Activated naive CD8-positive, alpha-beta T cell treated with anti-CD3 and anti-CD28 coated beads, Interleukin-2, amount 50 U/mL, for 16 hours (primary cell): Measurements from ENCODE around the gene IMPDH1.
A peak's percentile ranks its signal among the peaks of the same experiment; 100 is the strongest.
"Not testable (repeated sequence)": the region's sequence is repeated elsewhere in the genome, so short reads cannot be mapped to it uniquely, and the experiment has no call there.

Experiments used
- DNase-seq: peaks from one replicate; pipeline ENCODE4 v3.0.0-alpha.2; 2020; ENCODE audit warnings: low read depth, low spot score

Gene IMPDH1

GRCh38 chr7:128409596-128410450 is at the start of gene IMPDH1:
Gene IMPDH1 (minus strand): TSS chr7:128409982. CDS start chr7:128409901, 81 bp downstream.
- peak; percentile 74 for DNase-seq

DNA sequence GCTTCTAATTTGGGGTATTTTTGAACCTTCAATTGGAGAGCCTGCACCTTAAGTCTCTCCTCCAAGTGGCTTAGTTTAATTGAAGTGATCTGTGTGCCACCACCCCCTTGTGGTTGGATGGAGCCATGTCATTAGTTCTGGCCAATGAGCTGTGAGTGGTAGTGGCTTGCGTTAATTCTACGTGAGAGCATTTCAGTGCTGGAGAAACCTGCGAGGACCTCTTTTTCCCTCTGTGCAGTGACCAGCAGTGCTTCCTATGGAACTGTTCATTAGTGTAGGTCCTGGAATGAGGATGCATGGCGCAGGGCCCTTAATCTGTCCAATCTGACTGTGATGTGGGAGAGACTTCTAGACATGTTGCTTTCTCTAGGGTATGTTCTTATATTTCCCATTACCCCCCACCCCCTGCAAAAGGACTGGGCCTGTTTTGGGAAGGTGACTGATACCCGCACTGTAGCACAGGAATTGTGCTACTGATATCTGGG is 49.7 kb upstream of the IMPDH1 start:
- peak; percentile 42 for DNase-seq

- no peak for DNase-seq
Measured at GRCh38 chr7:128458956-128459355, 49.2 kb upstream of the IMPDH1 start.

GRCh38 chr7:128457385-128457784 is 47.6 kb upstream of the IMPDH1 start:
- not testable (repeated sequence) for DNase-seq

- no peak for DNase-seq
Measured at GRCh38 chr7:128456255-128456725, 46.5 kb upstream of the IMPDH1 start.

- DNase-seq, result peak; percentile 85
Measured at GRCh38 chr7:128455543-128456254, 45.9 kb upstream of the IMPDH1 start, which contains the start of gene HILPDA. Gene HILPDA (plus strand): TSS chr7:128455878. CDS start chr7:128457269, 1,391 bp downstream.

DNA sequence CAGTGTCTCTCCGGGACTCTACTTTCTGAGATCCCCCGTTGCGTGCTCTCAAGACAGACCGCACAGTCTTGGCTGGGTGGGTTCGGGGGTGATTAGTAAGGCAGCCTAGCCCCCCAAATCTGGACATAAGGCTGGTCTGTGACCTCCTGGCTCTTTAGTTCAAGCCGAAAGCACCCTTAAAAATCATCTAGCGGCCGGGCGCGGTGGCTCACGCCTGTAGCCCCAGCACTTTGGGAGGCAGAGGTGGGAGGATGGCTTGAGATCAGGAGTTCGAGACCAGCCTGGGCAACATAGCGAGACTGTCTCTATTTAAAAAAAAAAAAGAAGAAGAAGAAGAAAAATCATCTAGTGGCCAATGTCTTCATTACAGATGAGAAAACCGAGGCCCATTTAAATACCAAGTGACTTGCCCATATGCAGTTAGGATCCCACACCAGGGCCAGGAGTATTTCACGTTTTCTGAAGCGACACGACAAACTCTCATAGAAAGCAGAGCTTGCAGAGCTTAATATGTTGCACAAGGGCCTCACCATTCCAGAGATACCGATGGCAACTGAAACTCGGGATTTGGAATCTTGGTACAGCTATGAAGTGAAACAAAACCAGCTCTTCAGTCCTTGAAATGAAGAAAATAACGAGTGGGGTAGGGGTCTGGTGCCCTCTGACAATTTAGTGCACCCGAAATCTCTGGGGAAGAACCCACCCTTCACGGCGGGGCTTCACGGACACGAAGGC is 45.2 kb upstream of the IMPDH1 start:
- DNase-seq, result no peak

GRCh38 chr7:128453836-128454804 is 44.3 kb upstream of the IMPDH1 start:
- no peak for DNase-seq

DNA sequence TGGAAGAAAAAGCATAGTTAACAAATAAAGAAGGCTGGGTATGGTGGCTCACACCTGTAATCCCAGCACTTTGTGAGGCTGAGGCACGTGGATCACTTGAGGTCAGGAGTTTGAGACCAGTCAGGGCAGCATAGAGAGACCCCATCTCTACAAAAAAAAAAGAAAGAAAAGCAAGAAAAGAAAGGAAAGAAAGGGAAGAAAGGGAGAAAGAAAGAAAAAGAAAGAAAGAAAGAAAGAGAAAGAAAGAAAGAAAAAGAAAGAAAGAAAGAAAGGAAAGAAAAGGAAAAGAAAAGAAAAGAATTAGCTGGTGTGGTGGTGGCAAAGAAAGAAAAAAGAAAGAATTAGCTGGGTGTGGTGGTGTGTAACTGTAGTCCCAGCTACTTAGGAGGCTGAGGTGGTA is 42.8 kb upstream of the IMPDH1 start:
- no peak for DNase-seq

DNA sequence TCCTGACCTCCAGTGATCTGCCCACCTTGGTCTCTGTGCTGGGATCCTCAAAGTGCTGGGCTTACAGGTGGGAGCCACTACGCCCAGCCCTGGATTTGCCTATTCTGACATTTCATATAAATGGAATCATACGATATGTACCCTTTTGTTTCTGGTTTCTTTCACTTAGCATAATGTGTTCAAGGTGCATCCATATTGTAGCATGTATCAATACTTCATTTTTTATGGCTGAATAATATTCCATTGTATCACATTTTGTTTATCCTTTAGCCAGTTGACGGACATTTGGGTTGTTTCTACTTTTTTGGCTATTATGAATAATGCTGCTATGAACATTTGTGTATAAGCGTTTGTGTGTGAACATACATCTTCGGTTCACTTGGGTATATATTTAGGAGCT is 41.1 kb upstream of the IMPDH1 start:
- no peak for DNase-seq

GRCh38 chr7:128450409-128450808 is 40.6 kb upstream of the IMPDH1 start:
- no peak for DNase-seq

DNA sequence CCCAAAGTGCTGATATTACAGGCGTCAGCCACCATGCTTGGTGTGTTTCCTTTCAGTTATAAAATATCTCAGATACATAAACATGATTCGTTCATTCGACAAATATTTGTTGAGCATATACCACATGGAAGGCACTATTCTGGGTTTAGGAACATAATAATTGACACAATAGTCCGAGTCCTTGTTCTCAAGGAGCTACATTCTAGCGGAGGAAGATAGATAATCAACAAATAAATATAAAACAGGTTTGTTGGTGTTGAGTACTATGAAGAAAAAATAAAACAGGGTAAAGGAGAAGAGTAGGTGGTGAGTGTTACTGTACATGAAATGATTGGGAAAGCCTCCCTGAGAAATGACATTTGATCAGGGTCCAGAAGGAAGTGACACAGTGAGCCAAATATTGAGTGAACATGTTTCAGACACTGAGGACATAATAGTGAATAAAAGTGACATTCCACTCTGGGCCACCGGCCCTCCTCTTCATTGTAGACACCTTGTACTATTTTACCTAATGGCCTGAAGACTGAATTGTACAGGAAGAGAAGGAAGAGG is 39.0 kb upstream of the IMPDH1 start:
- DNase-seq, result no peak

DNA sequence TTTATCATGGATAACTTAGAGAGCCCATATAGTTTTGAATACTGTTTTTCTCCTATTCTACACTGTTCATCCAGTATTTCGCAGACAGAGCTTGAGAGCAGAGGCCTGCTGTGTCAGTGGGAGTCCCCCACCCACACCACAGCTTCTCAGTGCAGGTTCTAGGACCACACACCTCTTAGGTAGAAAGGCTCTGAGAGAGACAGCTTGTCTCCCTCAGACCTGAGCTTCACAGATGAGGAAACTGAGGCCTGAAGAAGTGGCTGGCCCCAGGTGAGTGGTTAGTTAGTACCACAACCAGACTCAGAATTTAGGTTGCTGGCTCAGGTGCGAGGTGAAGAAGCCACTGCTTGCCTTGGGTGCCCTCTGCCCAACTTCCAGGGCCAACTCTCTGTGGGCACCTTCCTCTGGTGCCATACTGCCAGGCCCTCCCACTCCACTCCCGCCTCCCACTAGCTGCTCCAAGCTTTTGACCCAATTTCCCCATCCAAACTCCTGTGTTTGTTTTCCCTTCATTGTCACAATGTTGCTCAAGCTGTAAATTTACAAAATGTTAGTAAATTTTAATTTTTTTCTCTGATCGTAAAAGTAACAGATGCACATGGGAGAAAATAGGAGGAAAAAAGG is 38.3 kb upstream of the IMPDH1 start:
- DNase-seq, result no peak

DNA sequence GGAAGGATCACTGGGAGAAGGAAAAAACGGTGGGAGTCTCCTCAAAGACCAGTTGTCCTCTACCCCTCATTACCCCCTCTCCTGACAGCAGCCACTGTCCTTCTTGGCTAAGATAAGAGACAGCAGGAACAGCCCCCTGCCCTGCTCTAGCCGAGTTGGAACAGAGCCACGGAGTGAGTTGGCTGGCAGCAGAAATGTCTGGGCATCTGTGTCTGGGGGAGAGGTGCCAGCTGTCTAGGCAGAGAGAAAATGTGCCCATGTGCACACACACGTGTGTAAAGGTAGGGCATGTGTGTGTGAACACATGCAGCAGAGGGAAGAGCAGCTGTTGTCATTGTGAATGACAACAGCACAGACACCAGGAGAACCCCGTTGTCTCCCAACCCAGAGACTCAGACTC is 36.5 kb upstream of the IMPDH1 start:
- DNase-seq, result no peak

DNA sequence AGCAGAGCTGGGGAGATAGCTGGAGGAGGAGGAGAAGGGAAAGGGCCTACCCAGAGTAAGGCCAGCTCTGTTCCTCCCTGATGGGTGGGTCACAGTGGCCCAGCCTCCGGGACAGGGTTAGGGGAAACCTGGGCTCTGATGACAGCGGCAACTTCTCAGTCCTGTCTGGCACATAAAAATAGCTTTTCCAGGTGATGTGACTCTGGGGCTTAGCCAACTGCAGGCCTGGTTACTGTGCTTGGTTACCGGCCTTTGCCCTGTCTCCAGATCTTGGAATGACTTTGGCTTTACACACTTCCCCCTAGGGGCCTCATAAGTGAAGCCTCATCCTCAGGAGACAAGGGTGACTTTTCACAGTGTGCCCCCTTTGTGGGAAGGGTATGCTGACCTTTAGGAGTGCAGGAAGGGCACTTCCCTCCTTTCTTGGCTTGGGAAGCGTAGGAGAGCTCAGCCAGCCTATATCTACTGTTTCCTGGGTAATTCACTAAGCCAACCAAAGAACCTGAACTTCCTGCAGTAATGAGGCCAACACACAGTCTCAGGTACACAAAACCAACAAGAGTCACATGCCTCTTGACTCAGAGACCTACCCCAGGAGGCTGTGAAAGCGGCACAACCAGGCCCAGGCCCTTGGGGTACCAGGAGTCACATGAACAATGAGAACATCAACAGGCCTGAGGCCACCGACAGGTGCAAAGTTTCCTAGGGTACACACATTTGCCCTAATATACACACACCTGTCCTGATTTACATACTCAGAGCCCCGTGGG is 34.2 kb upstream of the IMPDH1 start:
- no peak for DNase-seq

- no peak for DNase-seq
Measured at GRCh38 chr7:128442356-128442755, 32.6 kb upstream of the IMPDH1 start.

DNA sequence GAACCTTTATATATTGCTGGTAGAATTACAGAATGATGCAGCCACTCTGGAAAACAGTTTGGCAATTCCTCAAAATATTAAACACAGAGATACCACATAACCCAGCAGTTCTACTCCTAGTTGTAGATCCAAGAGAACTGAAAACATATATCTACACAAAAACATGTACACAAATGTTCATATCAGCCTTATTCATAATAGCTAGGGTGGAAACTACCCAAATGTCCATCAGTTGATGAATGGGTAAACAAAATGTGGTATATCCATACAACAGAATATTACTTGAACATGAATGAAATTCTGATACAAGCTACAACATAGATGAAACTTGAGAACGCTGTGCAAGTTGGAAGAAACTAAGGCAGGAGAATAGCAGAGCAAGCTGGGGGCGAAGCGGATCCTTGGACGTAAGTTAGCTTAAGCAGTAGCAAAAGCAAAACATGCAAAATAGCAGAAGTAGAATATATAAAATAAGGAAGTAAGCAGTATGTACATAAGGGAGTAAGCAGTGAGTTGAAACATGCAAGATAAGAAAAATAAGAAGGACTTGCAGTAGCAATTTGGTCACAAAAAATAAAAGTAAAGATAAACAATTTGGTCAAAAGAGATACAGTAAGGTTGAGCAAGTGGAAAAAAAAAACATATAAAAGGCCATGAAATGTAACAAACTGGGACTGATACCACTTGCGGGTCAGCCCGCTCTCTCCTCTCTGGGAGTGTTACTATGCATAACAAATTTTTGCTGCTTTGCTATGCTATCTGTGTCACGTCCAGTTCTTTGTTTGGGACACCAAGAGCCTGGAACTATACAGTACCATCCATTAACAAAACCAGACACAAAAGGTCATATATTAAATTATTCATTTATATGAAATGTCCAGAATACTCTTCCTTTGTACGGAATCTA is 27.9 kb upstream of the IMPDH1 start:
- DNase-seq, result no peak

DNA sequence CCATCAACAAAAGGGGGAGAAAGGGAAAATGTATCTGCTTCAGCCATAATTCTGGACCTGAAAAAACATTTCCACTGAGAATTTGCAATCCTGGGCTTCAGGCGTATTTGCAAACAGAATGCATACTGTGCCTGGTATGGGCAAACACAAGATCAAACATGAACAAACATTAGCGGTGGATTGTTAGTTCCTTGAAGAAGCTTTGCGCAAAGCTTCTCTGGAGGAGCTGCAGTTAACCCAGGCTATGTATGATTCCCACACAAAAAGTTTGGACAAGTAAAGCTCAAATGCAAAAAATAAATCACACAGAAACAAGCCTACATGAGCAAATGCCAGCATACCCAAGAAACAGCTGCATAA is 25.5 kb upstream of the IMPDH1 start:
- no peak for DNase-seq
